Common myeloid progenitor, CD34-positive (primary cell): ENCODE data around the gene CRISP2.

Experiments
- CTCF ChIA-PET: fragments of 350-600 bp; sonication (Branson Sonifier 250); formaldehyde crosslinking; loops from one replicate; lab custom pipeline; 2021; ENCODE audit warnings: antibody characterized with exemption; lab: Charles Lee
- POLR2A ChIA-PET: fragments of 350-600 bp; sonication (Branson Sonifier 250); formaldehyde crosslinking; loops from one replicate; lab custom pipeline; 2021; ENCODE audit warnings: antibody characterized with exemption; lab: Charles Lee
- DNase-seq, 3 donors: peaks; one replicate each; pipeline versions ENCODE4 v3.0.0 to v3.0.0-alpha.2; 2013
- H3K27ac ChIP-seq, 2 experiments: 1 replicate in 1 of 2; 2 replicates in 1 of 2; pipeline ENCODE4 v1.7.0; 2013; ENCODE audit warnings: inconsistent platforms in 2 of 2, low read length in 2 of 2, mild to moderate bottlenecking in 2 of 2, low read depth in 1 of 2, moderate library complexity in 1 of 2; ENCODE audit not compliant: severe bottlenecking in 2 of 2, insufficient read depth in 1 of 2, poor library complexity in 1 of 2
- H3K27me3 ChIP-seq, 5 experiments: replicated peaks in 2 of 5; 1 replicate in 3 of 5; 2 replicates in 2 of 5; pipeline versions ENCODE4 v1.6.1 to v1.7.0; 2013; ENCODE audit warnings: low read length in 4 of 5, mild to moderate bottlenecking in 2 of 5, moderate library complexity in 2 of 5, inconsistent platforms in 1 of 5; ENCODE audit not compliant: insufficient read depth in 5 of 5, control insufficient read depth in 4 of 5
- H3K36me3 ChIP-seq, 4 experiments: 1 replicate in 2 of 4; 2 replicates in 2 of 4; pipeline versions ENCODE4 v1.6.1 to v1.7.0; 2013; ENCODE audit warnings: low read length in 3 of 4, control low read depth in 1 of 4, mild to moderate bottlenecking in 1 of 4; ENCODE audit not compliant: control insufficient read depth in 4 of 4, insufficient read depth in 4 of 4
- H3K4me1 ChIP-seq, 4 experiments: 1 replicate in 3 of 4; 2 replicates in 1 of 4; pipeline versions ENCODE4 v1.6.1 to v1.7.1; 2013; ENCODE audit warnings: low read length in 3 of 4, mild to moderate bottlenecking in 3 of 4, control low read depth in 1 of 4, inconsistent platforms in 1 of 4, moderate library complexity in 1 of 4; ENCODE audit not compliant: control insufficient read depth in 4 of 4, insufficient read depth in 4 of 4; ENCODE audit errors: control extremely low read depth in 1 of 4
- H3K4me3 ChIP-seq, 7 experiments: 1 replicate in 4 of 7; 2 replicates in 3 of 7; pipeline versions ENCODE4 v1.5.1 to v1.7.0; 2013; ENCODE audit warnings: mild to moderate bottlenecking in 7 of 7, low read length in 6 of 7, moderate library complexity in 6 of 7, inconsistent platforms in 2 of 7, low read depth in 2 of 7, control low read depth in 1 of 7; ENCODE audit not compliant: insufficient read depth in 4 of 7, control insufficient read depth in 1 of 7; ENCODE audit errors: extremely low read depth in 1 of 7
- H3K9me3 ChIP-seq, 5 experiments: 1 replicate in 4 of 5; 2 replicates in 1 of 5; pipeline versions ENCODE4 v1.6.1 to v1.7.1; 2013; ENCODE audit warnings: low read length in 4 of 5, mild to moderate bottlenecking in 2 of 5, inconsistent platforms in 1 of 5, low read depth in 1 of 5, moderate library complexity in 1 of 5; ENCODE audit not compliant: control insufficient read depth in 4 of 5, insufficient read depth in 2 of 5; ENCODE audit errors: control extremely low read depth in 1 of 5
- WGBS: methylation state at CpG from one replicate; pipeline ENCODE4 v1.1.5; 2013; ENCODE audit not compliant: insufficient coverage; 5-methylcytosine and 5-hydroxymethylcytosine counted together

The CRISP2 gene

GRCh38 chr6:49647476-49647875 is 65.9 kb downstream of the CRISP2 start:
- Histone ChIP-seq H3K36me3 (no peaks in the 10 kb centered on the region), H3K4me1 (peaks cover 22 to 52% (median 26%) of the 10 kb centered on the region in 4 experiments), H3K27ac (peak overlapping the region; percentile 35 to 87), H3K4me3 (no peak overlapping the region), H3K27me3 (no peaks in the 10 kb centered on the region), H3K9me3 (no peaks in the 10 kb centered on the region)
- no peak for DNase-seq
- 100% methylated on average over 2 of the region's 2 CpGs for WGBS
- ChIA-PET CTCF (no interaction called here), POLR2A (interaction anchor here (0.6 kb wide), 1 partner anchor 493 kb away, joined by 3 read pairs; no protein-coding TSS in a partner anchor)

- ChIA-PET POLR2A (no interaction called here), CTCF (no interaction called here)
- H3K27me3 ChIP-seq = no peaks in the 10 kb centered on the region
- no peaks in the 10 kb centered on the region for H3K36me3 ChIP-seq
- H3K9me3 ChIP-seq = no peaks in the 10 kb centered on the region
- peak overlapping the region in 1 of 7 experiments; percentile 36 for H3K4me3 ChIP-seq
- peaks cover 22 to 52% (median 26%) of the 10 kb centered on the region in 4 experiments for H3K4me1 ChIP-seq
- DNase-seq = no peak
- no CpG with 5 or more reads among the region's 4 CpGs for WGBS
- peak overlapping the region; percentile 36 to 87 for H3K27ac ChIP-seq
Observed at GRCh38 chr6:49646942-49647341, 66.4 kb downstream of the CRISP2 start.

GRCh38 chr6:49646130-49646824 is 67.1 kb downstream of the CRISP2 start:
- Histone ChIP-seq H3K4me3 (peak overlapping the region in 1 of 7 experiments; percentile 36), H3K9me3 (no peaks in the 10 kb centered on the region), H3K4me1 (peaks cover 22 to 51% (median 26%) of the 10 kb centered on the region in 4 experiments), H3K27ac (peak overlapping the region; percentile 72 to 87), H3K27me3 (no peaks in the 10 kb centered on the region), H3K36me3 (no peaks in the 10 kb centered on the region)
- WGBS = 33% methylated on average over 1 of the region's 3 CpGs
- DNase-seq = peak; percentile 88 to 99 (median 96)
- ChIA-PET CTCF (interaction anchor here (0.9 kb wide), 1 partner anchor 22 kb away, joined by 5 read pairs; no protein-coding TSS in a partner anchor), POLR2A (no interaction called here)

GRCh38 chr6:49645139-49645538 is 68.2 kb downstream of the CRISP2 start:
- H3K9me3 ChIP-seq = no peaks in the 10 kb centered on the region
- H3K27ac ChIP-seq = peak overlapping the region in 1 of 2 experiments; percentile 87
- H3K27me3 ChIP-seq = no peaks in the 10 kb centered on the region
- ChIA-PET CTCF (no interaction called here), POLR2A (no interaction called here)
- H3K4me3 ChIP-seq = no peak overlapping the region
- 100% methylated on average over 1 of the region's 3 CpGs for WGBS
- DNase-seq = no peak
- H3K36me3 ChIP-seq = no peaks in the 10 kb centered on the region
- peaks cover 22 to 41% (median 24%) of the 10 kb centered on the region in 4 experiments for H3K4me1 ChIP-seq
